WTC11 (cell line): ENCODE measurements around the gene ZCCHC7. TPM values are rescaled to one million over a fixed set of nuclear protein-coding genes. Genes with fewer than 3 reads are reported as not detected.
"Not testable (repeated sequence)": the region's sequence is repeated elsewhere in the genome, so short reads cannot be mapped to it uniquely, and the experiment has no call there.

Experiments used
- ATAC-seq: fragments of 200-7000 bp; cut with Tn5 transposase; 2 replicates; pipeline ENCODE4 v1.10.0; 2021; ENCODE audit warnings: mild to moderate bottlenecking, moderate library complexity
- CTCF ChIA-PET: fragments of 300-600 bp; sonication (Branson Sonifier 250); formaldehyde crosslinking; loops from one replicate; lab custom pipeline; 2021; ENCODE audit warnings: antibody characterized with exemption; lab: Charles Lee
- POLR2A ChIA-PET: fragments of 350-600 bp; sonication (Branson Sonifier 250); formaldehyde crosslinking; loops from one replicate; lab custom pipeline; 2021; ENCODE audit warnings: antibody characterized with exemption; lab: Charles Lee
- DNase-seq: peaks from one replicate; pipeline ENCODE4 v3.0.0; 2021; ENCODE audit warnings: low spot score
- H3K27ac Mint-ChIP-seq: 2 replicates; pipeline ENCODE4 v1.8.0; 2021; ENCODE audit warnings: mixed read lengths
- H3K27me3 Mint-ChIP-seq: 2 replicates; pipeline ENCODE4 v1.8.0; 2021; ENCODE audit warnings: low read depth, mild to moderate bottlenecking, moderate library complexity, mixed read lengths
- H3K36me3 Mint-ChIP-seq: 2 replicates; pipeline ENCODE4 v1.8.0; 2021; ENCODE audit warnings: mixed read lengths
- H3K4me1 Mint-ChIP-seq: 2 replicates; pipeline ENCODE4 v1.8.0; 2022; ENCODE audit warnings: mixed read lengths
- H3K4me3 Mint-ChIP-seq: 2 replicates; pipeline ENCODE4 v1.8.0; 2021; ENCODE audit warnings: mild to moderate bottlenecking, moderate library complexity, mixed read lengths
- H3K9me3 Mint-ChIP-seq: 2 replicates; pipeline ENCODE4 v1.8.0; 2021; ENCODE audit warnings: mixed read lengths
- ARID4B ChIP-seq: sonication (generic); formaldehyde crosslinking; IDR thresholded peaks from 2 replicates; pipeline ENCODE4 v1.8.0; 2023; ENCODE audit warnings: missing genetic modification reagents, mild to moderate bottlenecking, borderline replicate concordance
- ATF1 ChIP-seq: sonication (generic); formaldehyde crosslinking; IDR thresholded peaks from 2 replicates; pipeline ENCODE4 v1.8.1; 2023; ENCODE audit warnings: mild to moderate bottlenecking, moderate library complexity, missing genetic modification reagents
- CDX4 ChIP-seq: fragments of 250-450 bp; sonication (Bioruptor Pico); IDR thresholded peaks from 2 replicates; pipeline ENCODE4 v1.9.0; 2021; ENCODE audit warnings: moderate library complexity, mild to moderate bottlenecking, inconsistent platforms, borderline replicate concordance
- ELF4 ChIP-seq: sonication (generic); formaldehyde crosslinking; IDR thresholded peaks from 2 replicates; pipeline ENCODE4 v1.8.1; 2022; ENCODE audit warnings: low read depth, mild to moderate bottlenecking, moderate library complexity, missing genetic modification reagents
- FOXP1 ChIP-seq: sonication (generic); formaldehyde crosslinking; IDR thresholded peaks from 2 replicates; pipeline ENCODE4 v1.8.0; 2022; ENCODE audit warnings: missing genetic modification reagents, mild to moderate bottlenecking, moderate library complexity, borderline replicate concordance
- HMGA2 ChIP-seq: fragments of 250-450 bp; sonication (Bioruptor Pico); IDR thresholded peaks from 2 replicates; pipeline ENCODE4 v1.4.0; 2021; ENCODE audit warnings: mild to moderate bottlenecking, moderate library complexity
- JUN ChIP-seq: sonication (generic); formaldehyde crosslinking; IDR thresholded peaks from 2 replicates; pipeline ENCODE4 v1.8.0; 2023; ENCODE audit warnings: mild to moderate bottlenecking, missing genetic modification reagents
- NFATC4 ChIP-seq: fragments of 250-450 bp; sonication (Bioruptor Pico); IDR thresholded peaks from 2 replicates; pipeline ENCODE4 v1.9.0; 2021; ENCODE audit warnings: mild to moderate bottlenecking
- PREB ChIP-seq: sonication (generic); formaldehyde crosslinking; IDR thresholded peaks from 2 replicates; pipeline ENCODE4 v1.8.1; 2022; ENCODE audit warnings: mild to moderate bottlenecking, missing genetic modification reagents, moderate library complexity, borderline replicate concordance
- RORB ChIP-seq: fragments of 250-450 bp; sonication (Bioruptor Pico); IDR thresholded peaks from 2 replicates; pipeline ENCODE4 v1.9.0; 2021; ENCODE audit warnings: mild to moderate bottlenecking
- SMAD3 ChIP-seq: sonication (generic); formaldehyde crosslinking; IDR thresholded peaks from 2 replicates; pipeline ENCODE4 v1.8.0; 2022; ENCODE audit warnings: missing genetic modification reagents, mild to moderate bottlenecking, borderline replicate concordance
- SMAD4 ChIP-seq: sonication (generic); formaldehyde crosslinking; IDR thresholded peaks from 2 replicates; pipeline ENCODE4 v1.8.0; 2022; ENCODE audit warnings: mild to moderate bottlenecking, missing genetic modification reagents
- SOX15 ChIP-seq: fragments of 250-450 bp; sonication (Bioruptor Pico); IDR thresholded peaks from 2 replicates; pipeline ENCODE4 v1.9.0; 2021; ENCODE audit warnings: mild to moderate bottlenecking
- SP1 ChIP-seq: sonication (generic); formaldehyde crosslinking; conservative IDR thresholded peaks from 2 replicates; pipeline ENCODE4 v1.8.1; 2022; ENCODE audit warnings: missing genetic modification reagents
- TCF7 ChIP-seq: sonication (generic); formaldehyde crosslinking; IDR thresholded peaks from 2 replicates; pipeline ENCODE4 v1.8.0; 2022; ENCODE audit warnings: mild to moderate bottlenecking, low read depth, missing genetic modification reagents, moderate library complexity
- ZBTB43 ChIP-seq: sonication (generic); formaldehyde crosslinking; IDR thresholded peaks from 2 replicates; pipeline ENCODE4 v1.8.1; 2023; ENCODE audit warnings: mild to moderate bottlenecking, missing genetic modification reagents
- ZMAT4 ChIP-seq: fragments of 250-450 bp; sonication (Bioruptor Pico); IDR thresholded peaks from 2 replicates; pipeline ENCODE4 v1.9.0; 2021; ENCODE audit warnings: mild to moderate bottlenecking
- ZNF317 ChIP-seq: sonication (generic); formaldehyde crosslinking; IDR thresholded peaks from 2 replicates; pipeline ENCODE4 v1.8.1; 2023; ENCODE audit warnings: low read depth, mild to moderate bottlenecking, moderate library complexity, missing genetic modification reagents, borderline replicate concordance
- ZNF671 ChIP-seq: fragments of 250-450 bp; sonication (Bioruptor Pico); IDR thresholded peaks from 2 replicates; pipeline ENCODE4 v1.8.0; 2021; ENCODE audit warnings: mild to moderate bottlenecking
- total RNA-seq: library from RNA; stranded (reverse); gene quantifications from 3 replicates; pipeline ENCODE4 v1.2.3, GENCODE V29; 2021

ZCCHC7 gene
- total RNA-seq, 1 experiment from 2014 or later, result 30.1 TPM

GRCh38 chr9:37187713-37188439 is 67.5 kb downstream of the ZCCHC7 start:
- no peak overlapping the region for H3K4me3 Mint-ChIP-seq
- H3K27me3 Mint-ChIP-seq, result no peaks in the 10 kb centered on the region
- H3K36me3 Mint-ChIP-seq, result peaks cover 19% of the 10 kb centered on the region
- POLR2A ChIA-PET, result no interaction called here
- peaks cover 15% of the 10 kb centered on the region for H3K9me3 Mint-ChIP-seq
- H3K27ac Mint-ChIP-seq, result no peak overlapping the region
- no peak for ATAC-seq
- no peak for DNase-seq
- no peak for TF ChIP-seq JUN (CRISPR knock-in tag)
- TF ChIP-seq ZNF317 (CRISPR knock-in tag), result no peak
- TF ChIP-seq TCF7 (CRISPR knock-in tag), result no peak
- no peak for TF ChIP-seq SP1 (CRISPR knock-in tag)
- no peak for TF ChIP-seq RORB (CRISPR knock-in tag)
- TF ChIP-seq NFATC4 (CRISPR knock-in tag), result no peak
- no peak for TF ChIP-seq ZBTB43 (CRISPR knock-in tag)
- no peak for TF ChIP-seq PREB (CRISPR knock-in tag)
- no peak for TF ChIP-seq SMAD4 (CRISPR knock-in tag)
- no peak for TF ChIP-seq ELF4 (CRISPR knock-in tag)
- no peak for TF ChIP-seq HMGA2 (CRISPR knock-in tag)
- TF ChIP-seq FOXP1, result no peak
- no peak for TF ChIP-seq SMAD3 (CRISPR knock-in tag)
- TF ChIP-seq ZNF671 (CRISPR knock-in tag), result no peak
- no peak for TF ChIP-seq CDX4
- no peak for TF ChIP-seq ZMAT4 (CRISPR knock-in tag)
- TF ChIP-seq, all 79 proteins: peak for 0
- CTCF ChIA-PET, result no interaction called here
- H3K4me1 Mint-ChIP-seq, result peaks cover 69% of the 10 kb centered on the region

GRCh38 chr9:37190739-37191138 is 70.4 kb downstream of the ZCCHC7 start:
- H3K27me3 Mint-ChIP-seq, H3K27ac Mint-ChIP-seq, DNase-seq, POLR2A ChIA-PET, ATAC-seq, H3K9me3 Mint-ChIP-seq: not testable (repeated sequence)
- Mint-ChIP-seq H3K4me1 (peaks cover 59% of the 10 kb centered on the region), H3K4me3 (peak overlapping the region; percentile 50; the same call in 1 of the 2 replicates), H3K36me3 (peaks cover 15% of the 10 kb centered on the region)
- CTCF ChIA-PET, result interaction anchor here (1.0 to 1.3 kb wide), 2 partner anchors 19 to 195 kb away, joined by 3 to 5 read pairs; no protein-coding TSS in a partner anchor

- DNase-seq, result no peak
- Mint-ChIP-seq H3K36me3 (peaks cover 15% of the 10 kb centered on the region), H3K9me3 (peaks cover 7% of the 10 kb centered on the region), H3K27ac (peak overlapping the region; percentile 94), H3K4me3 (peak overlapping the region; percentile 50), H3K4me1 (peaks cover 62% of the 10 kb centered on the region), H3K27me3 (no peaks in the 10 kb centered on the region)
- ChIA-PET POLR2A (no interaction called here), CTCF (interaction anchor here (0.6 to 1.3 kb wide), 2 partner anchors 117 to 196 kb away, joined by 5 to 7 read pairs; no protein-coding TSS in a partner anchor)
- peak; percentile 43 for ATAC-seq
- TF ChIP-seq ATF1 (CRISPR knock-in tag) (no peak), ARID4B (no peak), SOX15 (CRISPR knock-in tag) (no peak)
Measured at GRCh38 chr9:37191403-37192089, 71.2 kb downstream of the ZCCHC7 start.
